Ovary (tissue), 9 donors: ENCODE results near the gene CCR2. TPM values are rescaled to one million over a fixed set of nuclear protein-coding genes. Genes with fewer than 3 reads are reported as not detected.
"Not testable (repeated sequence)": the region's sequence is repeated elsewhere in the genome, so short reads cannot be mapped to it uniquely, and the experiment has no call there.

Source experiments
- DNase-seq, 5 donors: peaks; one replicate each; pipeline ENCODE4 v3.0.0-alpha.2; 2019 to 2020
- H3K27ac ChIP-seq, 2 donors: fragments of 200-600 bp; one replicate each; pipeline versions ENCODE4 v1.5.1 to v1.8.0; 2019 to 2022
- H3K27me3 ChIP-seq: fragments of 200-600 bp; one replicate; pipeline ENCODE4 v1.8.0; 2022
- H3K36me3 ChIP-seq: fragments of 200-600 bp; sonication (generic); one replicate; pipeline ENCODE4 v1.5.1; 2019
- H3K4me1 ChIP-seq: one replicate; pipeline ENCODE4 v1.8.1; 2013; ENCODE audit warnings: mild to moderate bottlenecking, moderate library complexity; ENCODE audit not compliant: insufficient read depth
- H3K4me3 ChIP-seq: fragments of 200-600 bp; sonication (generic); one replicate; pipeline ENCODE4 v1.5.1; 2017
- H3K9me3 ChIP-seq, 2 donors: fragments of 200-600 bp in 1 of 2; sonication (generic) in 1 of 2; one replicate each; pipeline versions ENCODE4 v1.5.1 to v1.8.1; 2013 to 2019; ENCODE audit warnings: mild to moderate bottlenecking in 1 of 2, moderate library complexity in 1 of 2
- CTCF ChIP-seq, 3 donors: fragments of 450-650 bp in 2 of 3; fragments of 200-600 bp in 1 of 3; IDR thresholded peaks; one replicate each; pipeline versions ENCODE4 v1.5.1 to v1.8.0; 2016 to 2022; ENCODE audit warnings: antibody characterized with exemption in 3 of 3, mild to moderate bottlenecking in 1 of 3
- EP300 ChIP-seq: sonication (generic); formaldehyde crosslinking; IDR thresholded peaks from one replicate; pipeline ENCODE4 v1.6.1; 2017; ENCODE audit warnings: antibody characterized with exemption
- POLR2A ChIP-seq: fragments of 450-650 bp; IDR thresholded peaks from one replicate; pipeline ENCODE4 v1.6.1; 2017; ENCODE audit warnings: antibody characterized with exemption, mild to moderate bottlenecking, moderate library complexity
- WGBS, 3 donors: extraction: QIAGEN DNeasy Blood & Tissue Kit in 1 of 3; methylation state at CpG; one replicate each; pipeline versions ENCODE4 v1.1.5 to v1.1.7; 2013 to 2017; 5-methylcytosine and 5-hydroxymethylcytosine counted together
- intact Hi-C, 4 donors: fragments of 100-400 bp; cut with DNase I; formaldehyde crosslinking; loops; one replicate each; pipeline versions ENCODE4 v1.11.0 to v1.15.1; 2022 to 2023
- polyA plus RNA-seq, 2 donors: library from polyadenylated mRNA; stranded (reverse); fragments of 200-250 nt in 1 of 2; fragments of 350-450 nt in 1 of 2; fragmentation: Illumina TruSeq in 1 of 2; extraction: RNeasy Lipid Tissue Mini Kit (QIAGEN cat#74804) in 1 of 2; gene quantifications; one replicate each; pipeline ENCODE4 v1.2.3, GENCODE V29; 2013 to 2014
- total RNA-seq, 7 donors: library from RNA; depleted of rRNA in 2 of 7; stranded (reverse); fragments of >200 nt in 2 of 7; fragmentation: NEBNext Ultra II Directional in 3 of 7; extraction: Animal tissue kit (Norgen Biotek cat#: 25700) in 3 of 7; gene quantifications; one replicate each; pipeline versions ENCODE4 v1.1.0 to v1.2.4, GENCODE V29; 2016 to 2023
- donor health status: DM: no; HTN: no; CAD: no; lungs with moderate emphysema.
- donor health status: DM: no; HTN: no; CAD: no.
- donor health status: Bipolar disorder and iron deficiency.
- donor health status: DM: yes; HTN: yes; CAD: no.
- donor health status: DM: no; HTN: no; CAD: no.
- donor health status: DM: yes; HTN: yes; CAD: no.

The CCR2 gene
- total and polyA plus RNA-seq, 9 donors, result 0.34 to 6.0 (median 0.43) TPM

- 45 to 55% (median 53%) methylated on average over 6 of the region's 6 CpGs for WGBS, 3 donors
- Histone ChIP-seq H3K27ac (no peak overlapping the region), H3K4me1 (no peaks in the 10 kb centered on the region), H3K36me3 (no peaks in the 10 kb centered on the region), H3K27me3 (no peaks in the 10 kb centered on the region), H3K9me3 (no peaks in the 10 kb centered on the region), H3K4me3 (no peak overlapping the region)
- intact Hi-C loops, result no loop called here
- DNase-seq, result no peak
- no peak for TF ChIP-seq POLR2A
- no peak for TF ChIP-seq CTCF (IDR thresholded peaks at IDR 0.05)
- TF ChIP-seq EP300, result no peak
Measured at GRCh38 chr3:46389306-46389705, 35.4 kb downstream of the CCR2 start.

- intact Hi-C loops, H3K4me3 ChIP-seq, H3K27me3 ChIP-seq, H3K27ac ChIP-seq, H3K36me3 ChIP-seq, DNase-seq, H3K4me1 ChIP-seq, H3K9me3 ChIP-seq: not testable (repeated sequence)
- 84 to 86% (median 84%) methylated on average over 5 of the region's 5 CpGs for WGBS, 3 donors
Measured at GRCh38 chr3:46391526-46391925, 37.6 kb downstream of the CCR2 start.

- no peak for DNase-seq
Measured at GRCh38 chr3:46393011-46393410, 39.1 kb downstream of the CCR2 start.

GRCh38 chr3:46393554-46394434 lies 39.9 kb downstream of the CCR2 start:
- no peak overlapping the region for H3K4me3 ChIP-seq
- no peaks in the 10 kb centered on the region for H3K9me3 ChIP-seq
- no peaks in the 10 kb centered on the region for H3K4me1 ChIP-seq
- TF ChIP-seq CTCF (IDR thresholded peaks at IDR 0.05) (no peak), EP300 (no peak)
- H3K27me3 ChIP-seq, result no peaks in the 10 kb centered on the region
- no peaks in the 10 kb centered on the region for H3K36me3 ChIP-seq
- intact Hi-C loops, result no loop called here
- WGBS, 3 donors, result 77 to 78% (median 77%) methylated on average over 8 of the region's 8 CpGs
- no peak overlapping the region for H3K27ac ChIP-seq
- no peak for DNase-seq

More at GRCh38 chr3:46393011-46393410, 39.1 kb downstream of the CCR2 start:
- Histone ChIP-seq H3K9me3 (no peaks in the 10 kb centered on the region), H3K4me1 (no peaks in the 10 kb centered on the region), H3K36me3 (no peaks in the 10 kb centered on the region), H3K27me3 (no peaks in the 10 kb centered on the region), H3K4me3 (no peak overlapping the region), H3K27ac (no peak overlapping the region)
- intact Hi-C loops, result no loop called here
- WGBS, 3 donors, result 63 to 71% (median 68%) methylated on average over 2 of the region's 2 CpGs
- TF ChIP-seq POLR2A (no peak), CTCF (IDR thresholded peaks at IDR 0.05) (no peak), EP300 (no peak)

- WGBS, 3 donors, result 31 to 39% (median 35%) methylated on average over 6 of the region's 6 CpGs
- intact Hi-C loops, result no loop called here
- H3K9me3 ChIP-seq, result no peaks in the 10 kb centered on the region
Measured at GRCh38 chr3:46395210-46395661, 41.3 kb downstream of the CCR2 start.

More at GRCh38 chr3:46395210-46395661, 41.3 kb downstream of the CCR2 start:
- Histone ChIP-seq H3K27ac (no peak overlapping the region), H3K4me1 (no peaks in the 10 kb centered on the region), H3K4me3 (no peak overlapping the region), H3K27me3 (no peaks in the 10 kb centered on the region), H3K36me3 (no peaks in the 10 kb centered on the region)
- TF ChIP-seq EP300 (no peak), POLR2A (no peak), CTCF (IDR thresholded peaks at IDR 0.05) (no peak)
- no peak for DNase-seq
